GM12873 (cell line): ENCODE measurements around the gene ARID5B.

Experiments
- CTCF ChIP-seq: IDR thresholded peaks from 2 replicates; pipeline ENCODE4 v1.5.1; 2012; ENCODE audit warnings: low read depth, mild to moderate bottlenecking, moderate library complexity, low read length, control low read depth; ENCODE audit not compliant: insufficient read depth; ENCODE audit errors: missing control alignments

Gene ARID5B

GRCh38 chr10:61918989-61919388 lies 17.5 kb downstream of the ARID5B start:
- TF ChIP-seq CTCF, result no peak

GRCh38 chr10:61919646-61920215 lies 18.2 kb downstream of the ARID5B start:
- no peak for TF ChIP-seq CTCF

DNA sequence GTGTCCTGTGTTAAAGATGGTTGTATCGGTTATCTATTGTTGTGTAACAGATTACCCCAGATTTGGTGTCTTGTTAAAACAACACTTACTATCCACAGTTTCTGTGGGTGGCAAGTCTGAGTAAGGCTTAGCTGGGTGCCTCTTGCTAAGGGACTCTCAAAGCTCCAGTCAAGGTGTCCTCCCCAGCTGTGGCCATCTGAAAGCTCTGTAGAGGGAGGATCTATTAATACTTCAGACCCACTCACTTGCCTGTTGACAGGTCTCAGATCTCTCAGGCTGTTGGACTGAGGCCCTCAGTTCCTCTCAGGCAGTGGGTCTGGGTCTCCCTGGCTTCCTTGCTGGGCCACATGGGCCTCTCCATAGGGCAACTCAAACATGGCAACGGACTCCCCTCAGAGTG lies 19.6 kb downstream of the ARID5B start:
- no peak for TF ChIP-seq CTCF

- no peak for TF ChIP-seq CTCF
Observed at GRCh38 chr10:61923210-61923949, 21.9 kb downstream of the ARID5B start.

GRCh38 chr10:61923950-61924274 lies 22.4 kb downstream of the ARID5B start:
- TF ChIP-seq CTCF, result no peak

GRCh38 chr10:61929555-61929954 lies 28.1 kb downstream of the ARID5B start:
- no peak for TF ChIP-seq CTCF

DNA sequence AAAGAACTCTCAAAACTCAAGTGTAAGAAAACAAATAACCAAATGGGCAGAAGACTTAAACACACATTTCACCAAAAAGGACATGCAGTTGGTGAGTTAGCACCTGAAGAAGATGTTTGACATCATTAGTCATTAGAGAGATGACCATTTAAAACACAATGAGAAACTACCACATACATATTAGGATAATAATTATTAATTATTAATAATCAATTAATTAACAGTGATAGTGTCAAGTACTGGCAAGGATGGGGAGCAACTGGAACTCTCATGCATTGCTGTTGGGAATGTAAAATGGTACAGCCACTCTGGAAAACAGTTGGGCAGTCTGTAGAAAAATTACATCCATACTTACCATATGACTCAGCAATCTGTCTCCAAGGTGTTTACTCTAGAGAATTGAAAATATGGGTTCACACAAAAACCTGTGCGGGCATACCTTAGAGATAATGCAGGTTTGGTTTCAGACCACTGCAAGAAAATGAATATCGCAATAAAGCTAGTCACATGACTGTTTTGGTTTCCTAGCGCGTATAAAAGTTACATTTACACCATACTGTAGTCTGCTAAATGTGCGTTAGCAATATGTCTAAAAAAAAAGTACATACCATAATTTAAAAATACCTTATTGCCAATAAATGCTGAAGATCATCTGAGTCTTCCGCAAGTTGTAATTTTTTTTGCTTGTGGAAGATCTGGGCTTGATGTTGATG lies 30.3 kb downstream of the ARID5B start:
- TF ChIP-seq CTCF, result no peak
